Measurements from ENCODE around the gene ARID3A. TPM values are rescaled to one million over a fixed set of nuclear protein-coding genes. Genes with fewer than 3 reads are reported as not detected.

The ARID3A gene
- total and polyA plus RNA-seq, 2 of the 13 experiments (the other 11 are each of a cell fraction or from before 2014, with no cell fraction given), result 71.3 to 77.9 TPM

DNA sequence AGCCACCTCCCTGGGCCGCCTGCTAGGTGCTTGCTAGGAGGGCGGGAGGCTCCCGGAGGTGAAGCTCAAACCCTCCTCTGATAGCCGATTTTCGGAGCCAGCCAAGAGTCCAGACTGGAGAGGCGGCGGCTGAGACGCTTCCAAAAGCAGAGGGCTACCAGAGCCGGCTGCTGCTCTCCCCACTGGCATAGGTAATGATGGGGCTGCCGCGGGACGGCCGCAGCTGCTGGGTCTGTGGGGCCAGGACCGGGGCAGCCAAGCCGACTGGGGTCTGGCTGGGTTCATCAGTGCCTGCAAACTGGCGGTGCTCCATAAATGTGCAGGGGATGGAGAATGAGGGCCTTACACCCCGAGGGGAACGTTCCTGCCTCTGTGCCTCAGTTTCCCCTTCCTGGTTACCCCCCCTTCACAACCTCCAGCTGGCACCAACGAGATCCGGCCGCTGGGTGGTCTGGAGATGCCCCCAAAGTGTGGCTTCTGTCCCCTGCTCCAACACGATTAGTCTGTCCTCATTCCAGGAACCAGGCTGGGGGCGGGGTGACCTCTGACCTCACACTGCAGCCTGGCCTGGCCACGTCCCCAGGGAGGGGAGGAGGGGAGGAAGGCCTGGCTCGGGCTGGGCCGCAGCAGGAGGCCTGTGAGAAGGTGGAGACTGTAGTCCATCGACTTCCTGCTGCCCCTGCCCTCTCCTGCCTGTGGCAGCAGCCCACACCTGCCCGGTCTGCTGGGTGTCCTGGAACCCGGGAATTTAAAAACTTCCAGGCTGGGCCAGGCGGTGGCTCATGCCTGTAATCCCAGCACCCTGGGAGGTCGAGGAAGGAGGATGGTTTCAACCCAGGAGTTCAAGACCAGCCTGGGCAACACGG is 54.5 kb downstream of the ARID3A start (continued):
- TF ChIP-seq, protein P1, sequence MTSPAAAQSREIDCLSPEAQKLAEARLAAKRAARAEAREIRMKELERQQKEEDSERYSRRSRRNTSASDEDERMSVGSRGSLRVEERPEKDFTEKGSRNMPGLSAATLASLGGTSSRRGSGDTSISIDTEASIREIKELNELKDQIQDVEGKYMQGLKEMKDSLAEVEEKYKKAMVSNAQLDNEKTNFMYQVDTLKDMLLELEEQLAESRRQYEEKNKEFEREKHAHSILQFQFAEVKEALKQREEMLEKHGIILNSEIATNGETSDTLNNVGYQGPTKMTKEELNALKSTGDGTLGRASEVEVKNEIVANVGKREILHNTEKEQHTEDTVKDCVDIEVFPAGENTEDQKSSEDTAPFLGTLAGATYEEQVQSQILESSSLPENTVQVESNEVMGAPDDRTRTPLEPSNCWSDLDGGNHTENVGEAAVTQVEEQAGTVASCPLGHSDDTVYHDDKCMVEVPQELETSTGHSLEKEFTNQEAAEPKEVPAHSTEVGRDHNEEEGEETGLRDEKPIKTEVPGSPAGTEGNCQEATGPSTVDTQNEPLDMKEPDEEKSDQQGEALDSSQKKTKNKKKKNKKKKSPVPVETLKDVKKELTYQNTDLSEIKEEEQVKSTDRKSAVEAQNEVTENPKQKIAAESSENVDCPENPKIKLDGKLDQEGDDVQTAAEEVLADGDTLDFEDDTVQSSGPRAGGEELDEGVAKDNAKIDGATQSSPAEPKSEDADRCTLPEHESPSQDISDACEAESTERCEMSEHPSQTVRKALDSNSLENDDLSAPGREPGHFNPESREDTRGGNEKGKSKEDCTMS (CRISPR knock-in tag; conservative IDR thresholded peaks at IDR 0.05), result no peak
- TF ChIP-seq MYC (CRISPR knock-in tag; IDR thresholded peaks at IDR 0.05; ENCODE audit: borderline replicate concordance), result peak; percentile 92
- TF ChIP-seq ARID3A (IDR thresholded peaks at IDR 0.05; ENCODE audit: low read depth, low read length), result no peak
- TF ChIP-seq MED8 (CRISPR knock-in tag; IDR thresholded peaks at IDR 0.05; ENCODE audit: insufficient replicate concordance), result peak; percentile 53
- peak; percentile 90 for TF ChIP-seq GATAD2A (CRISPR knock-in tag; IDR thresholded peaks at IDR 0.05)
- TF ChIP-seq ZNF687 (CRISPR knock-in tag; IDR thresholded peaks at IDR 0.05), result peak; percentile 100
- peak; percentile 75 for TF ChIP-seq MIXL1 (CRISPR knock-in tag; IDR thresholded peaks at IDR 0.05)
- TF ChIP-seq ZNF589 (CRISPR knock-in tag; conservative IDR thresholded peaks at IDR 0.05), result peak; percentile 90
- no peak for TF ChIP-seq ZSCAN20 (CRISPR knock-in tag; IDR thresholded peaks at IDR 0.05; ENCODE audit: borderline replicate concordance)
- peak; percentile 85 for TF ChIP-seq KAT8 (CRISPR knock-in tag; IDR thresholded peaks at IDR 0.05)
- TF ChIP-seq CBX1 (IDR thresholded peaks at IDR 0.05; ENCODE audit: low read depth), result no peak
- peak; percentile 96 for TF ChIP-seq MTA1 (CRISPR knock-in tag; IDR thresholded peaks at IDR 0.05; ENCODE audit: borderline replicate concordance)
- TF ChIP-seq MEIS2 (CRISPR knock-in tag; IDR thresholded peaks at IDR 0.05), result peak; percentile 48; the same call in 1 of the 2 replicates
- TF ChIP-seq ZBTB25 (CRISPR knock-in tag; IDR thresholded peaks at IDR 0.05), result peak; percentile 47; the same call in 1 of the 2 replicates
- 0 out of 2 replicates have a peak, but pooled peaks have one; percentile 27 for TF ChIP-seq KMT2B (CRISPR knock-in tag; IDR thresholded peaks at IDR 0.05)
- TF ChIP-seq ZNF180 (CRISPR knock-in tag; IDR thresholded peaks at IDR 0.05; ENCODE audit: borderline replicate concordance, low read depth), result no peak
- peak; percentile 100 for TF ChIP-seq NR2F6 (IDR thresholded peaks at IDR 0.05)
- TF ChIP-seq NR2F6 (CRISPR knock-in tag; IDR thresholded peaks at IDR 0.05), result peak; percentile 100
- TF ChIP-seq POGZ (CRISPR knock-in tag; IDR thresholded peaks at IDR 0.05), result 0 out of 2 replicates have a peak, but pooled peaks have one; percentile 30
- 0 out of 2 replicates have a peak, but pooled peaks have one; percentile 17 for TF ChIP-seq ISL2 (CRISPR knock-in tag; IDR thresholded peaks at IDR 0.05)

Data from HepG2 (cell line).